HL-60 (cell line): ENCODE results near the gene IPPK.

Source experiments
- GABPA ChIP-seq: IDR thresholded peaks from 2 replicates; pipeline ENCODE4 v1.6.1; 2012; ENCODE audit warnings: low read depth
- POLR2AphosphoS5 ChIP-seq: IDR thresholded peaks from 2 replicates; pipeline ENCODE4 v1.6.1; 2012; ENCODE audit warnings: low read depth
- SPI1 ChIP-seq: IDR thresholded peaks from 2 replicates; pipeline ENCODE4 v1.6.1; 2012; ENCODE audit warnings: low read depth, mild to moderate bottlenecking, borderline replicate concordance
- TF ChIP-seq, protein P1 (sequence below): IDR thresholded peaks from one replicate; pipeline ENCODE4 v1.5.1; 2011; ENCODE audit warnings: low read length, control low read depth, inconsistent platforms; ENCODE audit not compliant: insufficient read depth
- TF ChIP-seq, protein P2 (sequence below): IDR thresholded peaks from 2 replicates; pipeline ENCODE4 v1.6.1; 2012; ENCODE audit warnings: low read depth; ENCODE audit not compliant: insufficient replicate concordance

DNA sequence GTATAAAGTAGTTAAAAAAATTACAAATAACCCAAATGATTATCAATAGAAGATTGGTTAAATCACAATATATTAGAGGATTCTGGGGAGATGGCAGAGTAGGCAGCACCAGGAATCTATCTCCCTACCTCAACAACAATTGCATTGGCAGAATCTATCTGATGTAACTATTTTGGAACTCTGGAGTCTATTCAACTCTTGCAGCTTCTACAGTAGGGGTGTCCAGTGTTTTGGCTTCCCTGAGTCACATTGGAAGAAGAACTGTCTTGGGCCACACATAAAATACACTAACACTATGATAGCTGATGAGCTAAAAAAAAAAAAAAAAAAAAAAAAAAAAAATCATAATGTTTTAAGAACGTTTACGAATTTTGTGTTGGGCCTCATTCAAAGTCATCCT, 104.9 kb downstream of the IPPK start:
- no peak for TF ChIP-seq GABPA
- TF ChIP-seq, protein P1, sequence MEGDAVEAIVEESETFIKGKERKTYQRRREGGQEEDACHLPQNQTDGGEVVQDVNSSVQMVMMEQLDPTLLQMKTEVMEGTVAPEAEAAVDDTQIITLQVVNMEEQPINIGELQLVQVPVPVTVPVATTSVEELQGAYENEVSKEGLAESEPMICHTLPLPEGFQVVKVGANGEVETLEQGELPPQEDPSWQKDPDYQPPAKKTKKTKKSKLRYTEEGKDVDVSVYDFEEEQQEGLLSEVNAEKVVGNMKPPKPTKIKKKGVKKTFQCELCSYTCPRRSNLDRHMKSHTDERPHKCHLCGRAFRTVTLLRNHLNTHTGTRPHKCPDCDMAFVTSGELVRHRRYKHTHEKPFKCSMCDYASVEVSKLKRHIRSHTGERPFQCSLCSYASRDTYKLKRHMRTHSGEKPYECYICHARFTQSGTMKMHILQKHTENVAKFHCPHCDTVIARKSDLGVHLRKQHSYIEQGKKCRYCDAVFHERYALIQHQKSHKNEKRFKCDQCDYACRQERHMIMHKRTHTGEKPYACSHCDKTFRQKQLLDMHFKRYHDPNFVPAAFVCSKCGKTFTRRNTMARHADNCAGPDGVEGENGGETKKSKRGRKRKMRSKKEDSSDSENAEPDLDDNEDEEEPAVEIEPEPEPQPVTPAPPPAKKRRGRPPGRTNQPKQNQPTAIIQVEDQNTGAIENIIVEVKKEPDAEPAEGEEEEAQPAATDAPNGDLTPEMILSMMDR: no peak
- TF ChIP-seq POLR2AphosphoS5: no peak
- TF ChIP-seq, protein P2, sequence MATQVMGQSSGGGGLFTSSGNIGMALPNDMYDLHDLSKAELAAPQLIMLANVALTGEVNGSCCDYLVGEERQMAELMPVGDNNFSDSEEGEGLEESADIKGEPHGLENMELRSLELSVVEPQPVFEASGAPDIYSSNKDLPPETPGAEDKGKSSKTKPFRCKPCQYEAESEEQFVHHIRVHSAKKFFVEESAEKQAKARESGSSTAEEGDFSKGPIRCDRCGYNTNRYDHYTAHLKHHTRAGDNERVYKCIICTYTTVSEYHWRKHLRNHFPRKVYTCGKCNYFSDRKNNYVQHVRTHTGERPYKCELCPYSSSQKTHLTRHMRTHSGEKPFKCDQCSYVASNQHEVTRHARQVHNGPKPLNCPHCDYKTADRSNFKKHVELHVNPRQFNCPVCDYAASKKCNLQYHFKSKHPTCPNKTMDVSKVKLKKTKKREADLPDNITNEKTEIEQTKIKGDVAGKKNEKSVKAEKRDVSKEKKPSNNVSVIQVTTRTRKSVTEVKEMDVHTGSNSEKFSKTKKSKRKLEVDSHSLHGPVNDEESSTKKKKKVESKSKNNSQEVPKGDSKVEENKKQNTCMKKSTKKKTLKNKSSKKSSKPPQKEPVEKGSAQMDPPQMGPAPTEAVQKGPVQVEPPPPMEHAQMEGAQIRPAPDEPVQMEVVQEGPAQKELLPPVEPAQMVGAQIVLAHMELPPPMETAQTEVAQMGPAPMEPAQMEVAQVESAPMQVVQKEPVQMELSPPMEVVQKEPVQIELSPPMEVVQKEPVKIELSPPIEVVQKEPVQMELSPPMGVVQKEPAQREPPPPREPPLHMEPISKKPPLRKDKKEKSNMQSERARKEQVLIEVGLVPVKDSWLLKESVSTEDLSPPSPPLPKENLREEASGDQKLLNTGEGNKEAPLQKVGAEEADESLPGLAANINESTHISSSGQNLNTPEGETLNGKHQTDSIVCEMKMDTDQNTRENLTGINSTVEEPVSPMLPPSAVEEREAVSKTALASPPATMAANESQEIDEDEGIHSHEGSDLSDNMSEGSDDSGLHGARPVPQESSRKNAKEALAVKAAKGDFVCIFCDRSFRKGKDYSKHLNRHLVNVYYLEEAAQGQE: no peak
- no peak for TF ChIP-seq SPI1
